ENCODE results near the gene KCNJ6.
A peak's percentile ranks its signal among the peaks of the same experiment; 100 is the strongest.

The KCNJ6 gene

GRCh38 chr21:37562920-37563640 is 353.2 kb downstream of the KCNJ6 start:
- peak overlapping the region; percentile 65 for H3K4me3 ChIP-seq (ENCODE audit: low read depth, low read length)
- DNase-seq, result no peak
- in situ Hi-C loops (cut with HindIII; ENCODE audit: low pct_ligation_motif_present, low sequenced_read_pairs), result no loop called here

GRCh38 chr21:37561941-37562919 is 354.0 kb downstream of the KCNJ6 start:
- TF ChIP-seq CTCF (IDR thresholded peaks at IDR 0.05; ENCODE audit: low read depth, low read length, missing control alignments), result no peak
- Histone ChIP-seq H3K36me3 (replicated peaks) (no peaks in the 10 kb centered on the region), H3K27ac (no peak overlapping the region), H3K4me3 (ENCODE audit: low read depth, low read length) (no peak overlapping the region), H3K27me3 (replicated peaks) (no peaks in the 10 kb centered on the region)
- no peak for DNase-seq
- in situ Hi-C loops (cut with HindIII; ENCODE audit: low pct_ligation_motif_present, low sequenced_read_pairs), result no loop called here

More at GRCh38 chr21:37562920-37563640, 353.2 kb downstream of the KCNJ6 start:
- no peak for TF ChIP-seq CTCF (IDR thresholded peaks at IDR 0.05; ENCODE audit: low read depth, low read length, missing control alignments)
- Histone ChIP-seq H3K36me3 (replicated peaks) (no peaks in the 10 kb centered on the region), H3K27ac (peak overlapping the region; percentile 99), H3K27me3 (replicated peaks) (no peaks in the 10 kb centered on the region)

- TF ChIP-seq CTCF (IDR thresholded peaks at IDR 0.05; ENCODE audit: low read depth, low read length, missing control alignments), result no peak
- Histone ChIP-seq H3K4me3 (ENCODE audit: low read depth, low read length) (no peak overlapping the region), H3K27ac (no peak overlapping the region), H3K27me3 (replicated peaks) (no peaks in the 10 kb centered on the region), H3K36me3 (replicated peaks) (no peaks in the 10 kb centered on the region)
- in situ Hi-C loops (cut with HindIII; ENCODE audit: low pct_ligation_motif_present, low sequenced_read_pairs), result no loop called here
- DNase-seq, result no peak
Observed at GRCh38 chr21:37561506-37561905, 354.8 kb downstream of the KCNJ6 start.

- in situ Hi-C loops (cut with HindIII; ENCODE audit: low pct_ligation_motif_present, low sequenced_read_pairs), result no loop called here
- H3K27ac ChIP-seq, result no peak overlapping the region
- no peak for DNase-seq
Observed at GRCh38 chr21:37560385-37560784, 355.9 kb downstream of the KCNJ6 start.

GRCh38 chr21:37558676-37559211 is 357.5 kb downstream of the KCNJ6 start:
- Histone ChIP-seq H3K27me3 (replicated peaks) (no peaks in the 10 kb centered on the region), H3K36me3 (replicated peaks) (no peaks in the 10 kb centered on the region), H3K27ac (no peak overlapping the region), H3K4me3 (ENCODE audit: low read depth, low read length) (no peak overlapping the region)
- TF ChIP-seq CTCF (IDR thresholded peaks at IDR 0.05; ENCODE audit: low read depth, low read length, missing control alignments), result no peak
- DNase-seq, result no peak
- in situ Hi-C loops (cut with HindIII; ENCODE audit: low pct_ligation_motif_present, low sequenced_read_pairs), result no loop called here

More at GRCh38 chr21:37560385-37560784, 355.9 kb downstream of the KCNJ6 start:
- H3K27me3 ChIP-seq (replicated peaks), result no peaks in the 10 kb centered on the region
- TF ChIP-seq CTCF (IDR thresholded peaks at IDR 0.05; ENCODE audit: low read depth, low read length, missing control alignments), result no peak
- H3K4me3 ChIP-seq (ENCODE audit: low read depth, low read length), result no peak overlapping the region
- H3K36me3 ChIP-seq (replicated peaks), result no peaks in the 10 kb centered on the region
